ENCODE data around the gene THRB. TPM values are rescaled to one million over a fixed set of nuclear protein-coding genes. Genes with fewer than 3 reads are reported as not detected.

The THRB gene
- total and polyA plus RNA-seq, 11 donors, result 4.8 to 28.5 (median 21.0) TPM

- H3K4me1 ChIP-seq, result peaks cover 0 to 8% (median 0%) of the 10 kb centered on the region in 12 donors
- DNase-seq (no peak), ATAC-seq (no peak)
- no peak overlapping the region for H3K4me3 ChIP-seq
- WGBS, 4 donors, result 87 to 93% (median 91%) methylated on average over 3 of the region's 3 CpGs
- TF ChIP-seq POLR2A (IDR thresholded peaks at IDR 0.05) (no peak), CTCF (IDR thresholded peaks at IDR 0.05) (no peak)
- no peak overlapping the region for H3K27ac ChIP-seq
- H3K36me3 ChIP-seq, result no peaks in the 10 kb centered on the region
- H3K9me3 ChIP-seq, result no peaks in the 10 kb centered on the region
- no peaks in the 10 kb centered on the region for H3K27me3 ChIP-seq
- intact Hi-C loops (cut with DNase I), result no loop called here
These were observed 83.8 kb downstream of the THRB start for GRCh38 chr3:24410860-24411259.

GRCh38 chr3:24407980-24408680 lies 86.5 kb downstream of the THRB start:
- H3K9me3 ChIP-seq, result peaks cover 0 to 17% (median 0%) of the 10 kb centered on the region in 12 donors
- DNase-seq, result no peak
- TF ChIP-seq POLR2A (IDR thresholded peaks at IDR 0.05), result no peak
- TF ChIP-seq CTCF (IDR thresholded peaks at IDR 0.05), result no peak
- H3K27ac ChIP-seq, result no peak overlapping the region
- peaks cover 0 to 7% (median 0%) of the 10 kb centered on the region in 12 donors for H3K4me1 ChIP-seq
- intact Hi-C loops (cut with DNase I), result no loop called here
- ATAC-seq, result no peak
- no peak overlapping the region for H3K4me3 ChIP-seq
- no peaks in the 10 kb centered on the region for H3K27me3 ChIP-seq
- 47 to 55% (median 51%) methylated on average over 3 of the region's 3 CpGs for WGBS, 4 donors
- no peaks in the 10 kb centered on the region for H3K36me3 ChIP-seq

- no peak for DNase-seq
- Histone ChIP-seq H3K27me3 (no peaks in the 10 kb centered on the region), H3K4me3 (no peak overlapping the region), H3K9me3 (peaks cover 0 to 17% (median 0%) of the 10 kb centered on the region in 12 donors), H3K36me3 (no peaks in the 10 kb centered on the region), H3K27ac (no peak overlapping the region), H3K4me1 (peaks cover 0 to 7% (median 0%) of the 10 kb centered on the region in 12 donors)
- WGBS, 4 donors, result 58 to 71% (median 67%) methylated on average over 4 of the region's 4 CpGs
- ATAC-seq, result peak in 2 of 4 donors; percentile 37 to 82
- intact Hi-C loops (cut with DNase I), result no loop called here
- TF ChIP-seq CTCF (IDR thresholded peaks at IDR 0.05), result no peak
- no peak for TF ChIP-seq POLR2A (IDR thresholded peaks at IDR 0.05)
These were observed 87.8 kb downstream of the THRB start for GRCh38 chr3:24406900-24407299.

- no peak overlapping the region for H3K27ac ChIP-seq
- ATAC-seq (no peak), DNase-seq (no peak)
- H3K27me3 ChIP-seq, result no peaks in the 10 kb centered on the region
- no peaks in the 10 kb centered on the region for H3K36me3 ChIP-seq
- 83 to 88% (median 87%) methylated on average over 4 of the region's 4 CpGs for WGBS, 4 donors
- intact Hi-C loops (cut with DNase I), result no loop called here
- no peak for TF ChIP-seq POLR2A (IDR thresholded peaks at IDR 0.05)
- no peak for TF ChIP-seq CTCF (IDR thresholded peaks at IDR 0.05)
- no peak overlapping the region for H3K4me3 ChIP-seq
- H3K4me1 ChIP-seq, result peaks cover 0 to 25% (median 11%) of the 10 kb centered on the region in 12 donors
- H3K9me3 ChIP-seq, result peaks cover 0 to 17% (median 0%) of the 10 kb centered on the region in 12 donors
These were observed 89.6 kb downstream of the THRB start for GRCh38 chr3:24405057-24405456.

Data from heart left ventricle (tissue), 16 donors.